Measurements from ENCODE around the gene LYRM7.

Gene LYRM7

GRCh38 chr5:131164191-131165118 lies 6.3 kb upstream of the LYRM7 start:
- peak; percentile 36 for TF ChIP-seq CTCF (IDR thresholded peaks at IDR 0.05; ENCODE audit: low read depth, low read length, missing control alignments)
- no peak for DNase-seq (ENCODE audit: low read depth)
- H3K4me3 ChIP-seq (ENCODE audit: low read depth, low read length), result peak overlapping the region; percentile 68

- peak within 1 kb of the TSS; percentile 68 for H3K4me3 ChIP-seq (ENCODE audit: low read depth, low read length)
- DNase-seq (ENCODE audit: low read depth), result peak; percentile 78
- peak; percentile 12 for TF ChIP-seq CTCF (IDR thresholded peaks at IDR 0.05; ENCODE audit: low read depth, low read length, missing control alignments)
Observed at GRCh38 chr5:131165119-131165727, 5.5 kb upstream of the LYRM7 start, which contains the start of gene HINT1. Gene HINT1 (minus strand): TSS chr5:131165256. CDS start chr5:131165205, 51 bp downstream.

GRCh38 chr5:131167615-131168014 lies 3.1 kb upstream of the LYRM7 start:
- DNase-seq (ENCODE audit: low read depth), result no peak
- TF ChIP-seq CTCF (IDR thresholded peaks at IDR 0.05; ENCODE audit: low read depth, low read length, missing control alignments), result no peak
- H3K4me3 ChIP-seq (ENCODE audit: low read depth, low read length), result no peak overlapping the region

- DNase-seq (ENCODE audit: low read depth), result no peak
- H3K4me3 ChIP-seq (ENCODE audit: low read depth, low read length), result peak overlapping the region; percentile 70
- TF ChIP-seq CTCF (IDR thresholded peaks at IDR 0.05; ENCODE audit: low read depth, low read length, missing control alignments), result no peak
Observed at GRCh38 chr5:131169810-131170539, 769 bp upstream of the LYRM7 start.

- peak overlapping the region; percentile 94 for H3K4me3 ChIP-seq (ENCODE audit: low read depth, low read length)
- no peak for DNase-seq (ENCODE audit: low read depth)
- TF ChIP-seq CTCF (IDR thresholded peaks at IDR 0.05; ENCODE audit: low read depth, low read length, missing control alignments), result no peak
Observed at GRCh38 chr5:131171276-131171810, 599 bp downstream of the LYRM7 start.

GRCh38 chr5:131180407-131180806 lies 9.7 kb downstream of the LYRM7 start:
- no peak for DNase-seq (ENCODE audit: low read depth)
- no peak overlapping the region for H3K4me3 ChIP-seq (ENCODE audit: low read depth, low read length)
- no peak for TF ChIP-seq CTCF (IDR thresholded peaks at IDR 0.05; ENCODE audit: low read depth, low read length, missing control alignments)

All from GM12864 (cell line).